CD14-positive monocyte (primary cell): Measurements from ENCODE around the gene PCCA. TPM values are rescaled to one million over a fixed set of nuclear protein-coding genes. Genes with fewer than 3 reads are reported as not detected.

Experiments
- DNase-seq, 3 donors: peaks; one replicate each; pipeline ENCODE4 v3.0.0-alpha.2; 2011 to 2022
- H2AFZ ChIP-seq: 2 replicates; pipeline ENCODE4 v1.6.0; 2012; ENCODE audit warnings: mild to moderate bottlenecking, low read depth, low read length, inconsistent platforms; ENCODE audit not compliant: insufficient read depth, poor library complexity, severe bottlenecking
- H3K27ac ChIP-seq, 2 donors: 1 replicate in 1 of 2; 2 replicates in 1 of 2; pipeline ENCODE4 v1.5.1; 2012 to 2013; ENCODE audit warnings: low read length in 2 of 2, control low read depth in 1 of 2, inconsistent platforms in 1 of 2, low read depth in 1 of 2, mild to moderate bottlenecking in 1 of 2
- H3K27me3 ChIP-seq, 2 donors: one replicate each; pipeline versions ENCODE4 v1.6.0 to v1.6.1; 2011 to 2013; ENCODE audit warnings: low read length in 2 of 2; ENCODE audit not compliant: control insufficient read depth in 2 of 2, insufficient read depth in 2 of 2
- H3K36me3 ChIP-seq, 2 donors: replicated peaks in 1 of 2; 1 replicate in 1 of 2; 2 replicates in 1 of 2; pipeline versions ENCODE4 v1.5.1 to v1.6.1; 2012 to 2013; ENCODE audit warnings: low read length in 2 of 2, control low read depth in 1 of 2, inconsistent platforms in 1 of 2, mild to moderate bottlenecking in 1 of 2; ENCODE audit not compliant: insufficient read depth in 2 of 2, control insufficient read depth in 1 of 2
- H3K4me1 ChIP-seq, 2 donors: 1 replicate in 1 of 2; 2 replicates in 1 of 2; pipeline versions ENCODE4 v1.5.1 to v1.6.1; 2012 to 2013; ENCODE audit warnings: low read length in 2 of 2, control low read depth in 1 of 2, inconsistent platforms in 1 of 2, mild to moderate bottlenecking in 1 of 2, moderate library complexity in 1 of 2; ENCODE audit not compliant: insufficient read depth in 2 of 2, control insufficient read depth in 1 of 2
- H3K4me2 ChIP-seq: replicated peaks from 2 replicates; pipeline ENCODE3; 2012; ENCODE audit warnings: low read length, moderate library complexity, mild to moderate bottlenecking; ENCODE audit not compliant: poor library complexity, severe bottlenecking; ENCODE audit errors: extremely low read depth
- H3K4me3 ChIP-seq, 3 experiments: fragments of 200-600 bp in 1 of 3; sonication (generic) in 1 of 3; replicated peaks in 1 of 3; 1 replicate in 2 of 3; 2 replicates in 1 of 3; pipeline ENCODE4 v1.5.1; 2011 to 2013; ENCODE audit warnings: low read length in 3 of 3, mild to moderate bottlenecking in 3 of 3, control low read depth in 2 of 3, low read depth in 2 of 3, inconsistent platforms in 1 of 3, moderate library complexity in 1 of 3
- H3K79me2 ChIP-seq: 2 replicates; pipeline ENCODE4 v1.6.0; 2012; ENCODE audit warnings: mild to moderate bottlenecking, control low read depth, inconsistent platforms, low read length, moderate library complexity; ENCODE audit not compliant: insufficient read depth
- H3K9ac ChIP-seq: 2 replicates; pipeline ENCODE4 v1.6.0; 2017; ENCODE audit warnings: low read length, mild to moderate bottlenecking; ENCODE audit not compliant: insufficient read depth, poor library complexity, severe bottlenecking
- H3K9me3 ChIP-seq, 2 donors: replicated peaks in 1 of 2; 1 replicate in 1 of 2; 2 replicates in 1 of 2; pipeline versions ENCODE4 v1.5.1 to v1.6.1; 2012 to 2013; ENCODE audit warnings: low read length in 2 of 2, control low read depth in 1 of 2; ENCODE audit not compliant: control insufficient read depth in 1 of 2, insufficient read depth in 1 of 2
- H4K20me1 ChIP-seq: 2 replicates; pipeline ENCODE4 v1.6.0; 2012; ENCODE audit warnings: mild to moderate bottlenecking, low read length, control low read depth, moderate library complexity; ENCODE audit not compliant: insufficient read depth
- H3K27ac Mint-ChIP-seq, 7 donors: one replicate each; pipeline ENCODE4 v1.8.0; 2020; ENCODE audit warnings: mild to moderate bottlenecking in 7 of 7, mixed read lengths in 7 of 7, moderate library complexity in 6 of 7, inconsistent platforms in 2 of 7
- H3K27me3 Mint-ChIP-seq, 3 donors: one replicate each; pipeline ENCODE4 v1.8.0; 2021 to 2022; ENCODE audit warnings: low read depth in 3 of 3, mild to moderate bottlenecking in 3 of 3, mixed read lengths in 3 of 3, moderate library complexity in 3 of 3, inconsistent platforms in 1 of 3
- H3K36me3 Mint-ChIP-seq, 2 donors: one replicate each; pipeline ENCODE4 v1.8.0; 2020; ENCODE audit warnings: mixed read lengths in 2 of 2, inconsistent platforms in 1 of 2, mild to moderate bottlenecking in 1 of 2
- H3K4me1 Mint-ChIP-seq: one replicate; pipeline ENCODE4 v1.8.0; 2020; ENCODE audit warnings: mild to moderate bottlenecking, mixed read lengths
- H3K4me3 Mint-ChIP-seq, 2 donors: one replicate each; pipeline ENCODE4 v1.8.0; 2020; ENCODE audit warnings: mild to moderate bottlenecking in 2 of 2, mixed read lengths in 2 of 2, moderate library complexity in 1 of 2
- H3K9me3 Mint-ChIP-seq, 7 donors: one replicate each; pipeline ENCODE4 v1.8.0; 2020 to 2022; ENCODE audit warnings: mixed read lengths in 7 of 7, mild to moderate bottlenecking in 6 of 7, moderate library complexity in 6 of 7, inconsistent platforms in 2 of 7
- WGBS: methylation state at CpG from one replicate; pipeline ENCODE4 v1.1.5; 2013; ENCODE audit warnings: missing lambda C conversion rate; ENCODE audit not compliant: insufficient coverage; 5-methylcytosine and 5-hydroxymethylcytosine counted together
- intact Hi-C, 2 donors: fragments of 100-400 bp; cut with micrococcal nuclease; formaldehyde crosslinking; loops; one replicate each; pipeline versions ENCODE4 v1.15.0 to v1.15.1; 2023
- polyA plus RNA-seq, 3 donors: library from polyadenylated mRNA; depleted of rRNA in 1 of 3; unstranded in 2 of 3; stranded (reverse) in 1 of 3; fragments of 300-500 nt in 2 of 3; fragments of >200 nt in 1 of 3; fragmentation: Illumina TruSeq in 2 of 3; gene quantifications; 1 replicate in 2 of 3; 2 replicates in 1 of 3; pipeline ENCODE4 v1.2.3, GENCODE V29; 2012 to 2021
- TF ChIP-seq, protein P1 (sequence below): fragments of 200-600 bp; IDR thresholded peaks from one replicate; pipeline ENCODE4 v1.8.0; 2022; ENCODE audit warnings: antibody characterized with exemption, mild to moderate bottlenecking

Gene PCCA
- polyA plus RNA-seq, 3 donors: 4.4 to 13.5 (median 11.9) TPM

DNA sequence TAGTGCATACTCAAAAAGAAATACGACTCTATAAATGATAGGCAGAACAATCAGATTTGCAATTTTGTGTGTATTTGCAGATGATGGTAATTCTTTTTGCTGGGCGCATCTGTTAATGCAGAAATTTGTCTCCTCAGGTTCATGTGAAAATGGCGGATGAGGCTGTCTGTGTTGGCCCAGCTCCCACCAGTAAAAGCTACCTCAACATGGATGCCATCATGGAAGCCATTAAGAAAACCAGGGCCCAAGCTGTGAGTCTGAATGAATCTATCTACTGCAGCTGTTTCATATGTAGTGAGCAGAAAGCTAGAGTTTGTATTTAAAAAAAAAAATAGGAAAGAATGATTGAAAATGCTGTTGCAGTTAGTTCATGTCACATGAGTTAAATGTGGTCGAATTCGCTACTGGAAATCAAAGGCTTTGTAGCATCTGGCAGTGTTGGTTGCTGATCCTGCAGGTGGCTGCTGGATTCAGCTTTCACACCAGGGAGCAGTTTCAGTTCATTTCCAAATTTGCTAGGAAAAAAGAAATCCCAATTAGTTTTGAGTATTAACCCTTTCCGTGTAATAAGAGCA, 66.0 kb downstream of the PCCA start:
- no peak overlapping the region for H2AFZ ChIP-seq
- intact Hi-C loops: no loop called here
- H3K9ac ChIP-seq: no peak overlapping the region
- TF ChIP-seq, protein P1, sequence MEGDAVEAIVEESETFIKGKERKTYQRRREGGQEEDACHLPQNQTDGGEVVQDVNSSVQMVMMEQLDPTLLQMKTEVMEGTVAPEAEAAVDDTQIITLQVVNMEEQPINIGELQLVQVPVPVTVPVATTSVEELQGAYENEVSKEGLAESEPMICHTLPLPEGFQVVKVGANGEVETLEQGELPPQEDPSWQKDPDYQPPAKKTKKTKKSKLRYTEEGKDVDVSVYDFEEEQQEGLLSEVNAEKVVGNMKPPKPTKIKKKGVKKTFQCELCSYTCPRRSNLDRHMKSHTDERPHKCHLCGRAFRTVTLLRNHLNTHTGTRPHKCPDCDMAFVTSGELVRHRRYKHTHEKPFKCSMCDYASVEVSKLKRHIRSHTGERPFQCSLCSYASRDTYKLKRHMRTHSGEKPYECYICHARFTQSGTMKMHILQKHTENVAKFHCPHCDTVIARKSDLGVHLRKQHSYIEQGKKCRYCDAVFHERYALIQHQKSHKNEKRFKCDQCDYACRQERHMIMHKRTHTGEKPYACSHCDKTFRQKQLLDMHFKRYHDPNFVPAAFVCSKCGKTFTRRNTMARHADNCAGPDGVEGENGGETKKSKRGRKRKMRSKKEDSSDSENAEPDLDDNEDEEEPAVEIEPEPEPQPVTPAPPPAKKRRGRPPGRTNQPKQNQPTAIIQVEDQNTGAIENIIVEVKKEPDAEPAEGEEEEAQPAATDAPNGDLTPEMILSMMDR: no peak
- Mint-ChIP-seq H3K4me3 (no peak overlapping the region), H3K9me3 (peaks cover 0 to 4% (median 2%) of the 10 kb centered on the region in 7 donors), H3K27ac (no peak overlapping the region), H3K36me3 (peaks cover 12 to 25% of the 10 kb centered on the region in 2 donors), H3K4me1 (peaks cover 2% of the 10 kb centered on the region), H3K27me3 (no peaks in the 10 kb centered on the region)
- H3K27me3 ChIP-seq: no peaks in the 10 kb centered on the region
- no peak overlapping the region for H3K4me2 ChIP-seq
- WGBS: 100% methylated on average over 3 of the region's 6 CpGs
- H4K20me1 ChIP-seq: no peaks in the 10 kb centered on the region
- H3K4me1 ChIP-seq: no peaks in the 10 kb centered on the region
- no peak overlapping the region for H3K27ac ChIP-seq
- no peaks in the 10 kb centered on the region for H3K79me2 ChIP-seq
- H3K36me3 ChIP-seq: peaks cover 3 to 5% of the 10 kb centered on the region in 2 donors
- DNase-seq: no peak
- no peak overlapping the region for H3K4me3 ChIP-seq
- H3K9me3 ChIP-seq: no peaks in the 10 kb centered on the region

DNA sequence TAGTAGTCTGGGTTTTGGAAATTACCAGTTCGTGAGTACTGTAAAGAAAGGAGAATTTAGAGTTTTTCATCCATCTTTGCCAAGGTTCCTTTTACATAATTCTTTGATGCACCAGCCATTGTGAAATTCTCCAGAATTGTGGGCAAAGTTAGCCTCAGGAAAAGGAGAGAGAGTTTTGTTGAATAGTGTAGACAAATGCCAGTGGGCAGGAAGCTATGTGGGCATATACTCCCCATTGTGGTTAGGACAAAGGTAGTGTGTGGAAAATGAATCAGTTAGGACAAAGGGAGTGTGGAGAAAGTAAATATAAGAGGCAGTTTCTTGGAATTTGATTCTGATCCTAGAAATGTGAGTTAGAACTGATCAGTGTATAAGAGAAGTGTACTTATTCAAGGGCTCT, 67.9 kb downstream of the PCCA start:
- no peak overlapping the region for H3K4me3 Mint-ChIP-seq
- Histone ChIP-seq H3K9ac (no peak overlapping the region), H3K36me3 (peaks cover 3 to 5% of the 10 kb centered on the region in 2 donors), H3K4me3 (no peak overlapping the region), H3K27ac (no peak overlapping the region), H3K79me2 (no peaks in the 10 kb centered on the region), H4K20me1 (no peaks in the 10 kb centered on the region), H3K9me3 (no peaks in the 10 kb centered on the region), H3K27me3 (no peaks in the 10 kb centered on the region), H3K4me2 (no peak overlapping the region), H2AFZ (no peak overlapping the region), H3K4me1 (no peaks in the 10 kb centered on the region)
- WGBS: no CpG with 5 or more reads among the region's 1 CpG
- peaks cover 11 to 25% of the 10 kb centered on the region in 2 donors for H3K36me3 Mint-ChIP-seq
- no peak for DNase-seq
- TF ChIP-seq, protein P1: no peak
- intact Hi-C loops: no loop called here
- H3K27ac Mint-ChIP-seq: no peak overlapping the region
- no peaks in the 10 kb centered on the region for H3K27me3 Mint-ChIP-seq
- peaks cover 2% of the 10 kb centered on the region for H3K4me1 Mint-ChIP-seq
- no peaks in the 10 kb centered on the region for H3K9me3 Mint-ChIP-seq
